SK-N-SH (cell line): ENCODE results near the gene THOC6. TPM values are rescaled to one million over a fixed set of nuclear protein-coding genes. Genes with fewer than 3 reads are reported as not detected.
"Not testable (repeated sequence)": the region's sequence is repeated elsewhere in the genome, so short reads cannot be mapped to it uniquely, and the experiment has no call there.

Experiments used
- CTCF ChIA-PET: fragments of 300-600, 350-600 bp; formaldehyde crosslinking; extraction: SDS; loops from one replicate; lab custom pipeline; 2021; lab: Yijun Ruan, JAX
- POLR2A ChIA-PET: fragments of 350-600 bp; sonication (Branson Sonifier 250); formaldehyde crosslinking; extraction: SDS; loops from one replicate; lab custom pipeline; 2020; ENCODE audit warnings: antibody characterized with exemption, inconsistent platforms; lab: Yijun Ruan, JAX
- DNase-seq: peaks from one replicate; pipeline ENCODE4 v3.0.0; 2012
- H2AFZ ChIP-seq: fragments of 200-600 bp; sonication (generic); 2 replicates; pipeline ENCODE4 v1.8.1; 2016; ENCODE audit warnings: antibody characterized with exemption, mild to moderate bottlenecking, low read depth
- H3F3A ChIP-seq: fragments of 200-600 bp; sonication (generic); replicated peaks from 2 replicates; pipeline ENCODE3; 2016; ENCODE audit warnings: antibody characterized with exemption, mild to moderate bottlenecking; ENCODE audit not compliant: insufficient read depth
- H3K27ac ChIP-seq, 2 experiments: fragments of 200-500 bp in 1 of 2; fragments of 200-600 bp in 1 of 2; sonication (Bioruptor generic) in 1 of 2; sonication (generic), shearing (Covaris generic) in 1 of 2; 2 replicates each; pipeline versions ENCODE4 v1.5.1 to v1.6.1; 2014 to 2016; ENCODE audit warnings: low read depth in 2 of 2, inconsistent platforms in 1 of 2, low read length in 1 of 2, mild to moderate bottlenecking in 1 of 2, mixed read lengths in 1 of 2
- H3K27me3 ChIP-seq: fragments of 200-600 bp; sonication (generic), shearing (Covaris generic); 2 replicates; pipeline ENCODE4 v1.6.1; 2016; ENCODE audit warnings: mixed run types; ENCODE audit not compliant: insufficient read depth
- H3K36me3 ChIP-seq, 2 experiments: fragments of 200-500 bp in 1 of 2; fragments of 200-600 bp in 1 of 2; sonication (Bioruptor generic) in 1 of 2; sonication (generic) in 1 of 2; replicated peaks in 1 of 2; 2 replicates each; pipeline versions ENCODE3 to v1.5.1; 2014 to 2016; ENCODE audit warnings: low read length in 1 of 2, mild to moderate bottlenecking in 1 of 2; ENCODE audit not compliant: insufficient read depth in 2 of 2, control insufficient read depth in 1 of 2
- H3K4me1 ChIP-seq, 2 experiments: fragments of 200-500 bp in 1 of 2; fragments of 200-600 bp in 1 of 2; sonication (Bioruptor generic) in 1 of 2; sonication (generic), shearing (Covaris generic) in 1 of 2; 2 replicates each; pipeline versions ENCODE4 v1.5.1 to v1.6.1; 2014 to 2016; ENCODE audit warnings: low read depth in 1 of 2, low read length in 1 of 2, mixed run types in 1 of 2; ENCODE audit not compliant: insufficient read depth in 2 of 2, control insufficient read depth in 1 of 2
- H3K4me2 ChIP-seq: fragments of 200-600 bp; sonication (generic), shearing (Covaris generic); 2 replicates; pipeline ENCODE4 v1.6.1; 2017; ENCODE audit warnings: mixed run types
- H3K4me3 ChIP-seq, 2 experiments: fragments of 200-500 bp in 1 of 2; fragments of 200-600 bp in 1 of 2; sonication (Bioruptor generic) in 1 of 2; sonication (generic), shearing (Covaris generic) in 1 of 2; 2 replicates each; pipeline versions ENCODE4 v1.5.1 to v1.8.1; 2014 to 2016; ENCODE audit warnings: low read depth in 2 of 2, inconsistent platforms in 1 of 2, low read length in 1 of 2, mild to moderate bottlenecking in 1 of 2, mixed read lengths in 1 of 2, moderate library complexity in 1 of 2
- H3K79me2 ChIP-seq: fragments of 200-600 bp; sonication (generic); 2 replicates; pipeline ENCODE4 v1.8.1; 2017; ENCODE audit warnings: mild to moderate bottlenecking; ENCODE audit not compliant: insufficient read depth
- H3K9ac ChIP-seq: fragments of 200-600 bp; sonication (generic); 2 replicates; pipeline ENCODE4 v1.6.1; 2017; ENCODE audit warnings: mixed run types
- H3K9me2 ChIP-seq: fragments of 200-600 bp; sonication (generic); 2 replicates; pipeline ENCODE4 v1.6.1; 2017; ENCODE audit warnings: mixed run types
- H3K9me3 ChIP-seq: fragments of 200-600 bp; sonication (generic); 2 replicates; pipeline ENCODE4 v1.6.1; 2017; ENCODE audit warnings: mixed run types, mild to moderate bottlenecking, moderate library complexity
- H4K20me1 ChIP-seq: fragments of 200-600 bp; sonication (generic); 2 replicates; pipeline ENCODE4 v1.6.1; 2017; ENCODE audit warnings: mild to moderate bottlenecking, mixed run types; ENCODE audit not compliant: insufficient read depth
- FOSL2 ChIP-seq: IDR thresholded peaks from 2 replicates; pipeline ENCODE4 v1.4.0; 2012; ENCODE audit warnings: low read depth, mild to moderate bottlenecking, moderate library complexity, borderline replicate concordance
- MEF2A ChIP-seq: IDR thresholded peaks from 2 replicates; pipeline ENCODE4 v1.4.0; 2012; ENCODE audit warnings: low read depth, borderline replicate concordance
- NFIC ChIP-seq: IDR thresholded peaks from 2 replicates; pipeline ENCODE4 v1.4.0; 2012; ENCODE audit warnings: borderline replicate concordance
- TCF12 ChIP-seq: IDR thresholded peaks from 2 replicates; pipeline ENCODE4 v1.4.0; 2012
- WGBS: methylation state at CpG from one replicate; pipeline ENCODE4 v1.1.6; 2017; ENCODE audit warnings: low lambda C conversion rate; 5-methylcytosine and 5-hydroxymethylcytosine counted together
- polyA plus RNA-seq, 3 experiments: library from polyadenylated mRNA; depleted of rRNA; stranded (reverse); fragments of >200 nt; gene quantifications; 2 replicates each; pipeline ENCODE4 v1.2.3, GENCODE V29; 2012
- TF ChIP-seq, protein P1 (sequence below): IDR thresholded peaks from 2 replicates; pipeline ENCODE4 v1.4.0; 2012; ENCODE audit warnings: low read depth, borderline replicate concordance

THOC6 gene
- polyA plus RNA-seq, 1 of the 3 experiments (the other 2 are of a cell fraction): 37.7 TPM

DNA sequence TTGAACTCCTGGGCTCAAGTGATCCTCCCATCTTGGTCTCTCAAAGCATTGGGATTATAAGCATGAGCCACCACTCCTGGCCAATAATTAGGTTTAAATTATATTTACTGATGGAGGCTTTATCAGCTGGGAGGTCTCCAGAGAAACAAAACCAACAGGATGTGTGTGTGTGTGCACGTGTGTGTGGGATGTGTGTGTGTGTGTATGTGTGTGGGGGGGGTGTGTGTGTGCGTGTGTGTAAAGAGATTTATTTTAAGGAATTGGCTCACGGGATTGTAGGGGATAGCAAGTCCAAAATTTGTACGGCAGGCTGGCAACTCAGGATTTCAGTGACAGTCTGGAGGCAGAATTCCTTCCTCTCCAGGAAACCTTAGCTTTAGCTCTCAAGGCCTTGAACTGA, 27.2 kb downstream of the THOC6 start:
- peaks cover 4% of the 10 kb centered on the region for H3F3A ChIP-seq
- POLR2A ChIA-PET: no interaction called here
- 59% methylated on average over 4 of the region's 4 CpGs for WGBS
- H3K9ac ChIP-seq: no peak overlapping the region
- H3K4me1 ChIP-seq: no peaks in the 10 kb centered on the region; a peak in 1 of 4 replicates
- H2AFZ ChIP-seq: no peak overlapping the region
- no peaks in the 10 kb centered on the region for H4K20me1 ChIP-seq
- no peak for TF ChIP-seq FOSL2
- peaks cover 37% of the 10 kb centered on the region for H3K27me3 ChIP-seq
- H3K9me3 ChIP-seq: no peaks in the 10 kb centered on the region
- H3K4me2 ChIP-seq: no peak overlapping the region
- no peaks in the 10 kb centered on the region for H3K79me2 ChIP-seq
- no peak overlapping the region for H3K4me3 ChIP-seq
- CTCF ChIA-PET: interaction anchor here (0.9 to 5.8 kb wide), 4 partner anchors 9 to 124 kb away, joined by 3 to 57 read pairs (median 3); no protein-coding TSS in a partner anchor
- no peak overlapping the region for H3K27ac ChIP-seq
- H3K36me3 ChIP-seq: no peaks in the 10 kb centered on the region
- H3K9me2 ChIP-seq: no peaks in the 10 kb centered on the region
- no peak for DNase-seq

DNA sequence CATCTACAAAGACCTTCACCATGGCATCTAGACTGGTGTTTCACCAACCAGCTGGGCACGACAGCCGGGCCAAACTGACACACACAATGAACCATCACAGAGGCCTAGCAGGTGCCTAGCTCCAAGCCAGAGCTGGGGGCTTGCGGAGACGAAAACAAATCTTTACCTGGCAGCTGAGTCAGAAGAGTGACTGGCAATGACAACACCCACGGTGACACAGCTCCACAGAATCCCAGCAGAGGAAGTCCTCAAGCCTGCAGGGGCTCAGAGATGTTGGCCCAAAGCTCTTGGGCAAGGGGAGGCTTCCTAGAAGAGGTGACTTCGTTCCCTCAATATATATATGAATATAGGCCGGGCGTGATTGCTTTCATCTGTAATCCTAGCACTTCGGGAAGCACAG, 27.7 kb downstream of the THOC6 start:
- H4K20me1 ChIP-seq: no peaks in the 10 kb centered on the region
- CTCF ChIA-PET: interaction anchor here (0.7 to 5.8 kb wide), 5 partner anchors 8 to 124 kb away, joined by 3 to 57 read pairs (median 3); no protein-coding TSS in a partner anchor
- DNase-seq: no peak
- WGBS: 76% methylated on average over 9 of the region's 9 CpGs
- H3K4me3 ChIP-seq: no peak overlapping the region
- H2AFZ ChIP-seq: no peak overlapping the region
- H3K4me1 ChIP-seq: no peaks in the 10 kb centered on the region
- POLR2A ChIA-PET: interaction anchor here (0.5 to 0.8 kb wide), 2 partner anchors 27 to 42 kb away, joined by 3 read pairs; no protein-coding TSS in a partner anchor
- TF ChIP-seq MEF2A (no peak), NFIC (no peak), TCF12 (no peak)
- TF ChIP-seq, protein P1, sequence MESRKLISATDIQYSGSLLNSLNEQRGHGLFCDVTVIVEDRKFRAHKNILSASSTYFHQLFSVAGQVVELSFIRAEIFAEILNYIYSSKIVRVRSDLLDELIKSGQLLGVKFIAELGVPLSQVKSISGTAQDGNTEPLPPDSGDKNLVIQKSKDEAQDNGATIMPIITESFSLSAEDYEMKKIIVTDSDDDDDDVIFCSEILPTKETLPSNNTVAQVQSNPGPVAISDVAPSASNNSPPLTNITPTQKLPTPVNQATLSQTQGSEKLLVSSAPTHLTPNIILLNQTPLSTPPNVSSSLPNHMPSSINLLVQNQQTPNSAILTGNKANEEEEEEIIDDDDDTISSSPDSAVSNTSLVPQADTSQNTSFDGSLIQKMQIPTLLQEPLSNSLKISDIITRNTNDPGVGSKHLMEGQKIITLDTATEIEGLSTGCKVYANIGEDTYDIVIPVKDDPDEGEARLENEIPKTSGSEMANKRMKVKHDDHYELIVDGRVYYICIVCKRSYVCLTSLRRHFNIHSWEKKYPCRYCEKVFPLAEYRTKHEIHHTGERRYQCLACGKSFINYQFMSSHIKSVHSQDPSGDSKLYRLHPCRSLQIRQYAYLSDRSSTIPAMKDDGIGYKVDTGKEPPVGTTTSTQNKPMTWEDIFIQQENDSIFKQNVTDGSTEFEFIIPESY: no peak
- peaks cover 32% of the 10 kb centered on the region for H3K27me3 ChIP-seq
- no peak overlapping the region for H3K4me2 ChIP-seq
- H3K36me3 ChIP-seq: no peaks in the 10 kb centered on the region
- H3K9me3 ChIP-seq: no peaks in the 10 kb centered on the region
- H3K79me2 ChIP-seq: no peaks in the 10 kb centered on the region
- no peak overlapping the region for H3K9ac ChIP-seq
- no peaks in the 10 kb centered on the region for H3K9me2 ChIP-seq
- peaks cover 4% of the 10 kb centered on the region for H3F3A ChIP-seq
- no peak overlapping the region for H3K27ac ChIP-seq

DNA sequence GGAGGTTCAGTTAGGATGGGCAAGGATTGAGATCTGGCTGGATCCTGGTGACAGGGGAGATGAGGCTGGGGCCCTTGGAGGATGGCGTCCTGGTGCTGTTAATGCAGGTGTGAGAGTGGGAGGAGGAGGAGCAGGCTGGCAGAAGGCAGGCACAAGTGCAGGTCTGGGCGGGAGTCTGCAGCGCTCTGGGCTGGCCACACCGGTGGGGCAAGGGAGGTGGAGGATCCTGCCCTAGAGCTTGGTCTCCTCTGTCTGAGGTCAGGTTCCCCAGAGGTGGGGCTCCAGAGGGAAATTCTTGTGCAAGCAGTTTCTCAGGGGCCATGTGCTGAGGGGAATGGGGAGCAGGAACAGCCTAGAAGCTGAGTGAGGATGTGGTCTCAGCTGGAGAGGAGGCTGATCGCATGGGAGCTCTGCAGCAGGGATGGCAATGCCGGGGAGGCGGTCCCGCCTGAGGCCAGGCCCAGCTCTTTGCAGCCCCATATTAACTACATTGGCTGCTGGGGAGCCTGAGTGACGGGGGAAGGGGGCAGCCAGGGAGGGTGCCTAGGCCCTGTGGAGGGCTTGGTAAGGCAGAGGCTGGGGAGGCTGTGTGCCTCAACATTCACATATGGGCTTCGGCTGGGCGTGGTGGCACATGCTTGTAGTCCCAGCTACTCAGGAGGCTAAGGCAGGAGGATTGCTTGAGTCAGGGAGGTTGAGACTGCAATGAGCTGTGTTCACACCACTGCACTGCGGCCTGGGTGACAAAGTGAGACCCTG, 28.9 kb downstream of the THOC6 start:
- DNase-seq, H3K9me2 ChIP-seq, H3K79me2 ChIP-seq, H3K4me1 ChIP-seq, H3K27ac ChIP-seq, H3K4me3 ChIP-seq, H3K9me3 ChIP-seq, CTCF ChIA-PET, POLR2A ChIA-PET, H3K36me3 ChIP-seq, H4K20me1 ChIP-seq, H3K9ac ChIP-seq, H2AFZ ChIP-seq, H3F3A ChIP-seq, H3K4me2 ChIP-seq: not testable (repeated sequence)
- 74% methylated on average over 11 of the region's 12 CpGs for WGBS
- peaks cover 20% of the 10 kb centered on the region; the same call in 1 of the 2 replicates for H3K27me3 ChIP-seq

DNA sequence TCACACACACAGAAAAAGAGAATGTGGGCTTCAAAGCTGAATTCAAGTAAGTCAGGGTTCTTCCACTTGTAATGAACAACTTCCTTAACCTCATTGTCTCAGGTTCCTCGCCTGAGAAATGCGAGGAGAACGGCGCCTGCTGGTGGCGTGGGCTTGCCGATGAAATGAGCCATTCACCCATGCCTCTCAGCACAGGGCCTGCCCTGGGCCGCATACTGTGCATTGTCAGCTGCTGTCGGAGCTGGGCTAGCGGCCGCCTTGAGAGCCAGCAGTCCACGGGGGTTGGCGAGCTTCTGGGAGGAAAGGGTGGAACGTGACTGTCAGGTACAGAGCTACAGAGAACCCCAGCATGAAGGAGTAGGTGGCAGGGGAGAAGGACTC, 29.5 kb downstream of the THOC6 start:
- H3K27ac ChIP-seq, H3K9ac ChIP-seq, H3K4me2 ChIP-seq, H3K79me2 ChIP-seq, H3F3A ChIP-seq, H4K20me1 ChIP-seq, H3K36me3 ChIP-seq, POLR2A ChIA-PET, H2AFZ ChIP-seq, H3K4me3 ChIP-seq, H3K9me2 ChIP-seq, H3K4me1 ChIP-seq, CTCF ChIA-PET, DNase-seq, H3K9me3 ChIP-seq: not testable (repeated sequence)
- WGBS: 85% methylated on average over 8 of the region's 13 CpGs
- peaks cover 14% of the 10 kb centered on the region; the same call in 1 of the 2 replicates for H3K27me3 ChIP-seq
